HCT116 (cell line): ENCODE data around the gene SH3PXD2A. TPM values are rescaled to one million over a fixed set of nuclear protein-coding genes. Genes with fewer than 3 reads are reported as not detected.

ENCODE experiments used
- ATAC-seq: fragments of 200-7000 bp; cut with Tn5 transposase; 2 replicates; pipeline ENCODE4 v1.9.1; 2020; ENCODE audit warnings: mild to moderate bottlenecking, moderate library complexity
- BruUV-seq: library from RNA; stranded (reverse); fragments of 400-500 nt; replicated peaks from 2 replicates; lab custom pipeline; 2021; lab: Mats Ljungman, UMichigan
- CTCF ChIA-PET: fragments of 300-600 bp; sonication (Branson Sonifier 250); formaldehyde crosslinking; loops from one replicate; lab custom pipeline; 2021; ENCODE audit warnings: antibody characterized with exemption; lab: Charles Lee
- POLR2A ChIA-PET: fragments of 300-600, 350-600 bp; sonication (Branson Sonifier 250); formaldehyde crosslinking; loops from one replicate; lab custom pipeline; 2021; ENCODE audit warnings: antibody characterized with exemption; lab: Charles Lee
- RAD21 ChIA-PET, 2 experiments: fragments of 300-600 bp; sonication (Branson Sonifier 250); formaldehyde crosslinking; loops; one replicate each; lab custom pipeline; 2023; ENCODE audit warnings: low total read pairs in 2 of 2; ENCODE audit not compliant: uncharacterized antibody in 2 of 2, unreplicated experiment in 2 of 2, low non-redundant PET in 1 of 2; lab: Charles Lee
- DNase-seq: peaks from one replicate; pipeline ENCODE4 v3.0.0-alpha.2; 2010; ENCODE audit warnings: low read depth, low spot score
- H2AFZ ChIP-seq: fragments of 200-600 bp; shearing (Covaris generic), sonication (generic); 2 replicates; pipeline ENCODE4 v1.6.1; 2017; ENCODE audit warnings: low read depth, mixed run types, mixed read lengths, antibody characterized with exemption, low read length; ENCODE audit not compliant: poor library complexity, severe bottlenecking
- H3K27ac ChIP-seq: 2 replicates; pipeline ENCODE4 v1.5.1; 2012; ENCODE audit warnings: low read depth, low read length
- H3K27me3 ChIP-seq: fragments of 200-600 bp; sonication (generic); 2 replicates; pipeline ENCODE4 v1.6.1; 2016; ENCODE audit warnings: mixed run types, low read length, mixed read lengths; ENCODE audit not compliant: insufficient read depth
- H3K36me3 ChIP-seq, 2 experiments: fragments of 200-500 bp in 1 of 2; fragments of 200-600 bp in 1 of 2; sonication (Bioruptor generic) in 1 of 2; sonication (generic) in 1 of 2; 2 replicates each; pipeline versions ENCODE4 v1.5.1 to v1.6.1; 2014 to 2016; ENCODE audit warnings: low read length in 2 of 2, inconsistent platforms in 1 of 2, mixed read lengths in 1 of 2, mixed run types in 1 of 2; ENCODE audit not compliant: insufficient read depth in 2 of 2, control insufficient read depth in 1 of 2
- H3K4me1 ChIP-seq, 2 experiments: fragments of 200-600 bp in 1 of 2; sonication (generic) in 1 of 2; 2 replicates each; pipeline versions ENCODE4 v1.5.1 to v1.6.1; 2012 to 2017; ENCODE audit warnings: low read length in 2 of 2, inconsistent platforms in 1 of 2, mild to moderate bottlenecking in 1 of 2, mixed read lengths in 1 of 2, mixed run types in 1 of 2, moderate library complexity in 1 of 2; ENCODE audit not compliant: insufficient read depth in 2 of 2, control insufficient read depth in 1 of 2
- H3K4me2 ChIP-seq: fragments of 200-600 bp; sonication (generic); 2 replicates; pipeline ENCODE4 v1.6.1; 2017; ENCODE audit warnings: mixed run types, low read length, mixed read lengths
- H3K4me3 ChIP-seq, 2 experiments: fragments of 200-600 bp in 1 of 2; sonication (generic) in 1 of 2; replicated peaks in 1 of 2; 2 replicates each; pipeline ENCODE4 v1.5.1; 2011 to 2016; ENCODE audit warnings: low read length in 2 of 2, control low read depth in 1 of 2, low read depth in 1 of 2, mild to moderate bottlenecking in 1 of 2, mixed read lengths in 1 of 2, mixed run types in 1 of 2
- H3K79me2 ChIP-seq: fragments of 200-600 bp; sonication (generic); 2 replicates; pipeline ENCODE4 v1.6.1; 2017; ENCODE audit warnings: mild to moderate bottlenecking, mixed run types, low read length, moderate library complexity, mixed read lengths; ENCODE audit not compliant: insufficient read depth
- H3K9ac ChIP-seq: fragments of 200-600 bp; sonication (generic); 2 replicates; pipeline ENCODE4 v1.6.1; 2016; ENCODE audit warnings: low read length, mixed read lengths
- H3K9me2 ChIP-seq: fragments of 200-600 bp; sonication (generic), shearing (Covaris generic); 2 replicates; pipeline ENCODE4 v1.6.1; 2017; ENCODE audit warnings: mixed run types, mild to moderate bottlenecking, moderate library complexity; ENCODE audit not compliant: insufficient read depth
- H3K9me3 ChIP-seq, 2 experiments: fragments of 200-500 bp in 1 of 2; fragments of 200-600 bp in 1 of 2; sonication (Bioruptor generic) in 1 of 2; sonication (generic) in 1 of 2; 2 replicates each; pipeline ENCODE4 v1.6.1; 2014 to 2017; ENCODE audit warnings: low read length in 2 of 2, mixed read lengths in 2 of 2, inconsistent platforms in 1 of 2, low read depth in 1 of 2, mild to moderate bottlenecking in 1 of 2, mixed run types in 1 of 2, moderate library complexity in 1 of 2; ENCODE audit not compliant: control insufficient read depth in 1 of 2, insufficient read depth in 1 of 2
- H4K20me1 ChIP-seq: fragments of 200-600 bp; sonication (generic), shearing (Covaris generic); 2 replicates; pipeline ENCODE4 v1.6.1; 2017; ENCODE audit warnings: mixed run types, mild to moderate bottlenecking, moderate library complexity; ENCODE audit not compliant: insufficient read depth
- EGR1 ChIP-seq: IDR thresholded peaks from 2 replicates; pipeline ENCODE4 v1.6.1; 2012; ENCODE audit warnings: low read depth
- FOSL1 ChIP-seq: IDR thresholded peaks from 2 replicates; pipeline ENCODE4 v1.6.1; 2012; ENCODE audit warnings: low read depth
- POLR2AphosphoS5 ChIP-seq: IDR thresholded peaks from 2 replicates; pipeline ENCODE4 v1.6.1; 2011; ENCODE audit warnings: mild to moderate bottlenecking, low read depth, low read length, moderate library complexity
- YY1 ChIP-seq: IDR thresholded peaks from 2 replicates; pipeline ENCODE4 v1.6.1; 2011; ENCODE audit warnings: low read length, low read depth, moderate library complexity, mild to moderate bottlenecking; ENCODE audit not compliant: insufficient replicate concordance; ENCODE audit errors: extremely low read depth
- ZNF274 ChIP-seq: fragments of 200-500 bp; sonication (Bioruptor generic); IDR thresholded peaks from 2 replicates; pipeline ENCODE4 v1.6.1; 2014; ENCODE audit warnings: mild to moderate bottlenecking, low read depth, low read length, inconsistent platforms
- intact Hi-C: fragments of 100-400 bp; cut with micrococcal nuclease; formaldehyde crosslinking; loops from 2 replicates; pipeline ENCODE4 v1.10.0; 2022
- total RNA-seq: library from RNA; stranded (reverse); gene quantifications from one replicate; pipeline ENCODE4 v1.2.1, GENCODE V29; 2021; ENCODE audit not compliant: unreplicated experiment
- TF ChIP-seq, protein P1 (sequence below), 3 experiments: fragments of 200-600 bp in 1 of 3; sonication (generic) in 1 of 3; IDR thresholded peaks in 2 of 3; conservative IDR thresholded peaks in 1 of 3; 2 replicates each; pipeline ENCODE4 v1.5.1; 2012 to 2017; ENCODE audit warnings: low read depth in 2 of 3, low read length in 2 of 3, antibody characterized with exemption in 1 of 3, borderline replicate concordance in 1 of 3, control low read depth in 1 of 3, mild to moderate bottlenecking in 1 of 3, mixed read lengths in 1 of 3, mixed run types in 1 of 3, moderate library complexity in 1 of 3; ENCODE audit not compliant: insufficient read depth in 1 of 3

Gene SH3PXD2A
- total RNA-seq, 1 experiment from 2014 or later = 8.7 TPM

DNA sequence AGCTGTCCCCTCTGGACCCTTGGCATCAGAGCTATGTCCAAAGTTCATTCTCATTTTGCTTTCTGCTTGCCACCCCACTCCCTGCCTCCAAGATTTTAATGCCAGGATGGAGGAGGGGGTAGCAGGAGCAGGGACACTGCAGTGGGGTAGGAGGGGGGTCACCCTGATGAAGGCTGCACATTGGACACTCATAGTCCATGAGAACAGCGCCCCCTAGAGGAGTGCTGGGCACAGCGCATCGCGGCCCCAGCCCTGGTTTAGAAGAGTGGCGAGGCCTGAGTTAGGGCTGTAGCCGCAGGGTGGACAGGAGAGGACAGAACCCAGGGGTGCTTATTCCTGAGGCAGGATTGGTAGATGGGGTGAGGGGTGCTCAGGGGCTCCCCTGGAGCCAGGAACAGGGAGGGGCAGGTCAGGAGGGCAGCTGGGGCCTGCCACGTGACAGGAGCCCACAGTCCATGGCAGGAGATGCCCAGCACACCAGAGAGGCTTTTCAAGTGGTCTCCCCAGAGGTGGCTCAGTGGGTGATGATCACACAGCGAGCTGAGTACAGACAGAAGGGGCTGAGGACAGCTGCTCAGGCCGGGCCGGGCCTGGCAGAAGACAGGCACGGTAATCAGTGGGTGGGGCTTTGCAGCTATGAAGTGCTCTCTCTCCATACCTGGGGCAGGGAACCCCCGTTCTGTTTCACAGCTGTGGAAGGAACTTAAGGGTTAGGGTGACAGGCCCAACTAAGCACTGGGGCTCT is 290.4 kb downstream of the SH3PXD2A start (continued):
- TF ChIP-seq, protein P1, sequence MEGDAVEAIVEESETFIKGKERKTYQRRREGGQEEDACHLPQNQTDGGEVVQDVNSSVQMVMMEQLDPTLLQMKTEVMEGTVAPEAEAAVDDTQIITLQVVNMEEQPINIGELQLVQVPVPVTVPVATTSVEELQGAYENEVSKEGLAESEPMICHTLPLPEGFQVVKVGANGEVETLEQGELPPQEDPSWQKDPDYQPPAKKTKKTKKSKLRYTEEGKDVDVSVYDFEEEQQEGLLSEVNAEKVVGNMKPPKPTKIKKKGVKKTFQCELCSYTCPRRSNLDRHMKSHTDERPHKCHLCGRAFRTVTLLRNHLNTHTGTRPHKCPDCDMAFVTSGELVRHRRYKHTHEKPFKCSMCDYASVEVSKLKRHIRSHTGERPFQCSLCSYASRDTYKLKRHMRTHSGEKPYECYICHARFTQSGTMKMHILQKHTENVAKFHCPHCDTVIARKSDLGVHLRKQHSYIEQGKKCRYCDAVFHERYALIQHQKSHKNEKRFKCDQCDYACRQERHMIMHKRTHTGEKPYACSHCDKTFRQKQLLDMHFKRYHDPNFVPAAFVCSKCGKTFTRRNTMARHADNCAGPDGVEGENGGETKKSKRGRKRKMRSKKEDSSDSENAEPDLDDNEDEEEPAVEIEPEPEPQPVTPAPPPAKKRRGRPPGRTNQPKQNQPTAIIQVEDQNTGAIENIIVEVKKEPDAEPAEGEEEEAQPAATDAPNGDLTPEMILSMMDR (IDR thresholded peaks at IDR 0.05 in 2 of 3, conservative IDR thresholded peaks at IDR 0.05 in 1 of 3; ENCODE audit: borderline replicate concordance in 1 of 3, insufficient read depth in 1 of 3, low read depth in 2 of 3, low read length in 2 of 3) = peak; percentile 79 to 100 (median 99); a peak in 5 of 6 replicates
- no peak for TF ChIP-seq POLR2AphosphoS5

DNA sequence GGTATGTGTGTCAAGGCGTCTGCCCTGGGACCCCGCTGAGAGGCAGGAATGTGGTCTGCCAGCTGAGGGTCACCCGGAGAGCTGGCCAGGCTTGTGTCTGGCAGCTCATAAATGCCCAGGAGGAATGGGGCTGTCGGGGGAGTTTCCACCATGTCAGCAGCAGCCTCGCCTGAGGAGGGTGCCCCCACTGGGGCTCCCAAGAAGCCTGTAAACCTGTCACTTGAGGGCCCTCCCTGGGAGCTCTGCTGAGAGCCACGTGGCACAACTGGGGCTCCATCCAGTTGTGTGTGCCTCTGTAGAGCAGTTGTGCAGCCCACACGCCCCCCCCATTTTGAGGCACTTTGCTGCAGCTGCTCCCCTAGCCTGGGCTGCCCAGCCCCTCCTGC is 291.3 kb downstream of the SH3PXD2A start:
- Histone ChIP-seq H3K79me2 (no peaks in the 10 kb centered on the region), H3K9ac (no peak overlapping the region), H3K4me1 (peaks cover 0 to 15% of the 10 kb centered on the region in 2 experiments; a peak in 1 of 4 replicates), H2AFZ (no peak overlapping the region), H3K4me2 (no peak overlapping the region), H3K4me3 (no peak overlapping the region), H4K20me1 (no peaks in the 10 kb centered on the region), H3K27me3 (peaks cover 5% of the 10 kb centered on the region; the same call in 1 of the 2 replicates), H3K9me3 (no peaks in the 10 kb centered on the region), H3K36me3 (no peaks in the 10 kb centered on the region), H3K9me2 (no peaks in the 10 kb centered on the region), H3K27ac (no peak overlapping the region)
- POLR2A ChIA-PET = no interaction called here
- no peak for DNase-seq
- CTCF ChIA-PET = interaction anchor here (0.6 to 3.6 kb wide), 17 partner anchors 8 to 266 kb away, joined by 3 to 19 read pairs (median 4); no protein-coding TSS in a partner anchor
- ATAC-seq = no peak; the same call in 1 of the 2 replicates
- intact Hi-C loops = loop anchor here (2.0 kb wide), 1 partner anchor 57 kb away; no protein-coding TSS in a partner anchor
- no TSS peak for BruUV-seq
- RAD21 ChIA-PET = no interaction called here
- TF ChIP-seq FOSL1 = no peak
- TF ChIP-seq ZNF274 = no peak
- TF ChIP-seq EGR1 = no peak
- TF ChIP-seq YY1 = no peak
